Nephron progenitor cell (in vitro differentiated cells): Measurements from ENCODE around the gene DGKB.

ENCODE experiments used
- DNase-seq: peaks from one replicate; pipeline ENCODE4 v3.0.0; 2021
- H3K27ac Mint-ChIP-seq: 2 replicates; pipeline ENCODE4 v1.8.0; 2021; ENCODE audit warnings: mild to moderate bottlenecking, moderate library complexity, mixed read lengths
- H3K27me3 Mint-ChIP-seq: 2 replicates; pipeline ENCODE4 v1.8.0; 2021; ENCODE audit warnings: mild to moderate bottlenecking, low read depth, mixed read lengths; ENCODE audit not compliant: poor library complexity
- H3K36me3 Mint-ChIP-seq: 2 replicates; pipeline ENCODE4 v1.8.0; 2021; ENCODE audit warnings: low read depth, mixed read lengths
- H3K4me1 Mint-ChIP-seq: 2 replicates; pipeline ENCODE4 v1.8.0; 2021; ENCODE audit warnings: mixed read lengths
- H3K4me3 Mint-ChIP-seq: 2 replicates; pipeline ENCODE4 v1.8.0; 2021; ENCODE audit warnings: mild to moderate bottlenecking, moderate library complexity, mixed read lengths
- H3K9me3 Mint-ChIP-seq: 2 replicates; pipeline ENCODE4 v1.8.0; 2021; ENCODE audit warnings: mild to moderate bottlenecking, moderate library complexity, mixed read lengths
- TF ChIP-seq, protein P1 (sequence below): fragments of 200-600 bp; sonication (generic); IDR thresholded peaks from 2 replicates; pipeline ENCODE4 v1.5.0; 2021; ENCODE audit warnings: antibody characterized with exemption

Gene DGKB

DNA sequence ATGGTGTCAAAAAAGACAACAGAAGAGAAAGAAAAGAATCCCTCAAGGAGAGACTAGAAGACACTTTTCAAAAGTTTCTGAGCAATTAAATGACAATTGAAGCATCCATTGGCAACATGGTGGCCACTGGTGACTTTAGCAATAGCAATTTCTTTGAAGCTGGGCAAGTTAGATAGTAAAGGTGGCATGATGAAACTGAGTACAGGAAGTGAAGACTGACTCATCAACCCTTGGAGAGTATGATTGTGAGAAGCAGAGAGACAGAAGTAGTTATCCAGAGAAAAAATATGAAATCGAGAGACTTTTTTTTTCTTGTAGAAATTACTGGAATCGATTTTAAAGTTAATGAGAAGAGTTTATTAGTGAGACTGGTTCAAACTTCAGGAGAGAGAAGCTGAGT lies 52.5 kb downstream of the DGKB start:
- Mint-ChIP-seq H3K27me3 (no peaks in the 10 kb centered on the region), H3K4me3 (no peak overlapping the region), H3K9me3 (peaks cover 4% of the 10 kb centered on the region), H3K27ac (no peak overlapping the region), H3K36me3 (no peaks in the 10 kb centered on the region), H3K4me1 (no peaks in the 10 kb centered on the region)
- DNase-seq = no peak
- TF ChIP-seq, protein P1, sequence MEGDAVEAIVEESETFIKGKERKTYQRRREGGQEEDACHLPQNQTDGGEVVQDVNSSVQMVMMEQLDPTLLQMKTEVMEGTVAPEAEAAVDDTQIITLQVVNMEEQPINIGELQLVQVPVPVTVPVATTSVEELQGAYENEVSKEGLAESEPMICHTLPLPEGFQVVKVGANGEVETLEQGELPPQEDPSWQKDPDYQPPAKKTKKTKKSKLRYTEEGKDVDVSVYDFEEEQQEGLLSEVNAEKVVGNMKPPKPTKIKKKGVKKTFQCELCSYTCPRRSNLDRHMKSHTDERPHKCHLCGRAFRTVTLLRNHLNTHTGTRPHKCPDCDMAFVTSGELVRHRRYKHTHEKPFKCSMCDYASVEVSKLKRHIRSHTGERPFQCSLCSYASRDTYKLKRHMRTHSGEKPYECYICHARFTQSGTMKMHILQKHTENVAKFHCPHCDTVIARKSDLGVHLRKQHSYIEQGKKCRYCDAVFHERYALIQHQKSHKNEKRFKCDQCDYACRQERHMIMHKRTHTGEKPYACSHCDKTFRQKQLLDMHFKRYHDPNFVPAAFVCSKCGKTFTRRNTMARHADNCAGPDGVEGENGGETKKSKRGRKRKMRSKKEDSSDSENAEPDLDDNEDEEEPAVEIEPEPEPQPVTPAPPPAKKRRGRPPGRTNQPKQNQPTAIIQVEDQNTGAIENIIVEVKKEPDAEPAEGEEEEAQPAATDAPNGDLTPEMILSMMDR = no peak

DNA sequence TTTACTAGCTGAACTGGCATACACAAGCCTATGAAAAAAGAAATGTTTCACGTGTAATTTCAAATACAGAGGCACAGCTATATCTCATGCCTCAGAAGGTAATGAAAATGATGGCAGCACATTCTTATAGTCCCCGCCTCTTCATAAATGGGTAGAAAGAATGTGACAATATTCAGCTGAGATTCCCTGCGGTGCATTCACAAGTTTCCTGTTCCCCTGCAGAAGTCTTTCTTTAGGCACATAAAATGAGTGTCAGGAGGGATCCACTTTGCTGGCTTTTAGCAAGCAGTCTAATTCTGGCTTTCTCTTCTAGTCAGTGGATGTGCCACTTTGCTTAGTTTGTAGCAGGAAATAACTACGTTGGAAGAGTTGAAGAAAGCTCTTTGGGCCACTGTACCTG lies 56.1 kb downstream of the DGKB start:
- H3K27ac Mint-ChIP-seq = no peak overlapping the region

DNA sequence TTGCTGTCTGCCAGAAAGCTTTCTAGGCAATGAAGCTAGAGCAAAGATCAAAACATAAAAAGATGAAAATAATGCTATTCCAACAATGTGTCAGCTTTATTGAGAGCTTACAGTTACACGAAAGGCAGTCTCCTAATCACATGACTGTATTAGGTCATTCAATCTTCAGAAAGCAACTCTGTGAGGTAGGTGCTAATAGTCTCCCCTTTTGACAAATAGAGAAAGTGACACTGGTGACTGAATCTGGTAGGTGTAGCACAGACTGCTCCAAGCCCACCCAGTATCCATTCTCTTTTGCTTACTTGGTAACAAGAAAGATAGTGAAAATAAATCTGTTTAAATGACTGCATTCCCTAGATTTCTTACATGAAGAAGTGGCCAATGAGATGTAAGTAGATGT lies 58.8 kb downstream of the DGKB start:
- no peaks in the 10 kb centered on the region for H3K9me3 Mint-ChIP-seq
- no peak overlapping the region for H3K4me3 Mint-ChIP-seq
- TF ChIP-seq, protein P1 = no peak
- no peak overlapping the region for H3K27ac Mint-ChIP-seq
- no peaks in the 10 kb centered on the region for H3K36me3 Mint-ChIP-seq
- no peaks in the 10 kb centered on the region for H3K4me1 Mint-ChIP-seq
- DNase-seq = no peak
- peaks cover 3% of the 10 kb centered on the region for H3K27me3 Mint-ChIP-seq

More for the DNA sequence above, 56.1 kb downstream of the DGKB start:
- Mint-ChIP-seq H3K36me3 (no peaks in the 10 kb centered on the region), H3K27me3 (no peaks in the 10 kb centered on the region), H3K4me3 (no peak overlapping the region), H3K4me1 (no peaks in the 10 kb centered on the region), H3K9me3 (no peaks in the 10 kb centered on the region)
- TF ChIP-seq, protein P1 = no peak
- no peak for DNase-seq

DNA sequence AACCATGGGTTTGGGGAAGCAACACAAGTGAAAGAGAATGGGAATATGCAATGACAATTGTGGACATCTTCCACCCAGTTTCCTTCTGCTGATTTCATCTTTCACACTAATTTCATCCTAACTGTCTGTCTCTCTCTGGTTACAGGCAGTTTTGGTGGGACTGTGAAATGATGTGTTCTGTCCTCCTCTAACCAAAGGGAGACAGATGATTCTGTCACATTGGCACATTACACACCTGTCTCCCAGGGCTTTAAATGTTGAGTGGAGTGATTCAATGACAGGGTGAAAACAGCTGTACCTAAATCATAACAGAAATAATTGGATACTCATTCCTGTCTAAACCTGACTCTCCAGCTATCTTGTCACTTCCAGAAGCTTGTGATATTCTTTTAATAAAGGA lies 60.0 kb downstream of the DGKB start:
- TF ChIP-seq, protein P1 = no peak
- no peak for DNase-seq
- H3K4me1 Mint-ChIP-seq = no peaks in the 10 kb centered on the region
- no peaks in the 10 kb centered on the region for H3K9me3 Mint-ChIP-seq
- peaks cover 4% of the 10 kb centered on the region for H3K27me3 Mint-ChIP-seq
- no peak overlapping the region for H3K27ac Mint-ChIP-seq
- no peak overlapping the region for H3K4me3 Mint-ChIP-seq
- no peaks in the 10 kb centered on the region for H3K36me3 Mint-ChIP-seq

DNA sequence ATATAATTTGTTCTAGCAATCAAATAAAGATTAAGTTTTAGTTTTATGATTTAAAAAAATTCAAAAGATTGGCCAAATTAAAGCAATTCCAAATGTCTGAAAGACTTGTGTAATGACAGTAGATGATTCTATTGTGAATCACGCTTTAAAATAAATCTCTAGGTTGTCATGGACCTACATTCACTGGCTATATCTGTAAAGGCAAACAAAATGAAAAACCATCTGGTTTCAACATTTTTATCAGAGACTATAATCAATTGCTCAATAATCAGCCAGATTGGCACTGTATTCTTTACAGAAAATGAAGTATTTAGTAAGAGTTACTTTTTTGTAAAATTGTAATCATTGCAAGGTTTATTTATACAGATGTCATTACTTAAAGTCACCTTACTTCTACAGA lies 60.7 kb downstream of the DGKB start:
- H3K36me3 Mint-ChIP-seq = no peaks in the 10 kb centered on the region
- no peak overlapping the region for H3K27ac Mint-ChIP-seq
- no peaks in the 10 kb centered on the region for H3K9me3 Mint-ChIP-seq
- H3K4me1 Mint-ChIP-seq = peaks cover under 1% of the 10 kb centered on the region
- no peak overlapping the region for H3K4me3 Mint-ChIP-seq
- H3K27me3 Mint-ChIP-seq = peaks cover 4% of the 10 kb centered on the region
- TF ChIP-seq, protein P1 = no peak
- DNase-seq = no peak

DNA sequence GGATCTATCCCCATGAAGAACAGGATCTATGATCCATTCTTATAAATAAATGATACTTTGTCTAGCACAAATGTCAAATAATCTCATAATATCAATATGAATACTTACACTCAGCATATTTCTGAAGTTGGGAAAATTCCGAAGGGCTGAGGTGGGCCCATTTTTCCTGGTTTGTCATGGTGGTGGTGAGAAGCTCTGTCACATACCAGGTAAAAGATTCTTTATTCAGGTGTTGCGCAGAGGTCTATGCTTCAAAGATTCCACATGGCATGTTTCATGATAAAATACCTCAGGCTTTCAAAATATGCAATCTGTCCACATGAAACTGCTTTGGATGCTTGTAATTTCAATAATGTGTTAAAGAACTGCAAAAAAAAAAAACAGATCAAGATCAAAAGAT lies 61.5 kb downstream of the DGKB start:
- TF ChIP-seq, protein P1 = no peak
- H3K27me3 Mint-ChIP-seq = peaks cover 4% of the 10 kb centered on the region
- peaks cover 8% of the 10 kb centered on the region for H3K4me1 Mint-ChIP-seq
- no peak for DNase-seq
- no peak overlapping the region for H3K27ac Mint-ChIP-seq
- no peaks in the 10 kb centered on the region for H3K36me3 Mint-ChIP-seq
- H3K4me3 Mint-ChIP-seq = no peak overlapping the region
- no peaks in the 10 kb centered on the region for H3K9me3 Mint-ChIP-seq
